ENCODE results near the gene RAMP2.

GRCh38 chr17:42767512-42767911 lies 6.5 kb downstream of the RAMP2 start:
- TF ChIP-seq CTCF (IDR thresholded peaks at IDR 0.05), result no peak
- no peak for TF ChIP-seq POLR2AphosphoS5 (IDR thresholded peaks at IDR 0.05)
- no peak for TF ChIP-seq EP300 (IDR thresholded peaks at IDR 0.05)

Measured in stomach (tissue), 4 donors.